SK-N-MC (cell line): ENCODE results near the gene CXCR6.

ENCODE experiments used
- EZH2 ChIP-seq: fragments of 200-600 bp; sonication (generic); IDR thresholded peaks from one replicate; pipeline ENCODE4 v1.6.1; 2017; ENCODE audit warnings: antibody characterized with exemption
- POLR2AphosphoS5 ChIP-seq: IDR thresholded peaks from 2 replicates; pipeline ENCODE4 v1.6.1; 2012; ENCODE audit warnings: mild to moderate bottlenecking, low read depth, low read length, borderline replicate concordance

- TF ChIP-seq POLR2AphosphoS5 (no peak), EZH2 (no peak)
Measured at GRCh38 chr3:45910892-45911291, 32.4 kb upstream of the CXCR6 start.
